ENCODE results near the gene ZNF516. TPM values are rescaled to one million over a fixed set of nuclear protein-coding genes. Genes with fewer than 3 reads are reported as not detected.
A peak's percentile ranks its signal among the peaks of the same experiment; 100 is the strongest.

Gene ZNF516
- total and polyA plus RNA-seq, 2 of the 13 experiments (the other 11 are each of a cell fraction or from before 2014, with no cell fraction given), result 16.6 to 18.7 TPM

GRCh38 chr18:76376668-76377358 lies 118.2 kb downstream of the ZNF516 start:
- Histone ChIP-seq H3K9ac (ENCODE audit: insufficient read depth, low read depth, low read length) (no peak overlapping the region), H2AFZ (ENCODE audit: low read length) (no peak overlapping the region), H3K4me1 (ENCODE audit: insufficient read depth, low read length) (peaks cover 25% of the 10 kb centered on the region), H3K36me3 (replicated peaks in 1 of 2; ENCODE audit: control insufficient read depth in 1 of 2, insufficient read depth in 2 of 2, low read length in 2 of 2) (peaks cover 27 to 46% of the 10 kb centered on the region in 2 experiments), H3K9me3 (ENCODE audit: low read length) (no peaks in the 10 kb centered on the region), H3K4me3 (replicated peaks in 1 of 3; ENCODE audit: insufficient read depth in 1 of 3, low read depth in 2 of 3, low read length in 3 of 3) (peak overlapping the region in 1 of 3 experiments; percentile 7; a peak in 1 of 6 replicates), H3K79me2 (ENCODE audit: insufficient read depth, low read length) (peaks cover 22% of the 10 kb centered on the region), H3K4me2 (ENCODE audit: low read depth, low read length) (peak overlapping the region; percentile 46; the same call in 1 of the 2 replicates), H3K27me3 (ENCODE audit: control insufficient read depth in 1 of 2, insufficient read depth in 2 of 2, low read length in 2 of 2) (no peaks in the 10 kb centered on the region), H4K20me1 (ENCODE audit: insufficient read depth, low read length) (peaks cover 32% of the 10 kb centered on the region), H3K27ac (ENCODE audit: extremely low read length, insufficient read depth, low read length) (peak overlapping the region; percentile 47)
- intact Hi-C loops (cut with micrococcal nuclease; ENCODE audit: unreplicated experiment), result no loop called here
- BruUV-seq (replicated peaks), result no TSS peak
- ChIA-PET POLR2A (no interaction called here), CTCF (ENCODE audit: low intra/inter-chr PET ratio, low total read pairs) (no interaction called here)
- FAIRE-seq (no peak), ATAC-seq (peak; percentile 56), DNase-seq (ENCODE audit: low spot score) (no peak)
- in situ Hi-C loops (cut with HindIII; ENCODE audit: extremely low pct_ligation_motif_present, low pct_unique_long_range_greater_than_20kb), result no loop called here
- 82% methylated on average over 20 of the region's 27 CpGs for WGBS (ENCODE audit: low lambda C conversion rate)
- TF ChIP-seq RBM22 (optimal IDR thresholded peaks at IDR 0.05; ENCODE audit: low read length), result peak; percentile 43
- 0 out of 2 replicates have a peak, but pooled peaks have one; percentile 28 for TF ChIP-seq CTCF (CRISPR knock-in tag; IDR thresholded peaks at IDR 0.05)
- TF ChIP-seq ZNF720 (CRISPR knock-in tag; IDR thresholded peaks at IDR 0.05), result no peak
- no peak for TF ChIP-seq PRPF4 (IDR thresholded peaks at IDR 0.05; ENCODE audit: low read depth, low read length, poor library complexity, severe bottlenecking)
- TF ChIP-seq ZNF12 (CRISPR knock-in tag; IDR thresholded peaks at IDR 0.05), result no peak
- no peak for TF ChIP-seq RAD21 (CRISPR knock-in tag; IDR thresholded peaks at IDR 0.05)
- TF ChIP-seq ZNF598 (CRISPR knock-in tag; IDR thresholded peaks at IDR 0.05; ENCODE audit: borderline replicate concordance), result 0 out of 2 replicates have a peak, but pooled peaks have one; percentile 32
- no peak for TF ChIP-seq ZNF570 (CRISPR knock-in tag; IDR thresholded peaks at IDR 0.05; ENCODE audit: borderline replicate concordance)
- TF ChIP-seq SP140L (CRISPR knock-in tag; IDR thresholded peaks at IDR 0.05; ENCODE audit: borderline replicate concordance), result no peak
- no peak for TF ChIP-seq ZFP1 (CRISPR knock-in tag; IDR thresholded peaks at IDR 0.05)
- 0 out of 2 replicates have a peak, but pooled peaks have one; percentile 6 for TF ChIP-seq FOXK1 (CRISPR knock-in tag; IDR thresholded peaks at IDR 0.05; ENCODE audit: borderline replicate concordance, low read depth)
- TF ChIP-seq ZUFSP (CRISPR knock-in tag; IDR thresholded peaks at IDR 0.05; ENCODE audit: borderline replicate concordance), result no peak
- no peak for TF ChIP-seq CEBPB (IDR thresholded peaks at IDR 0.05; ENCODE audit: borderline replicate concordance, low read depth, low read length)
- TF ChIP-seq MIER3 (CRISPR knock-in tag; IDR thresholded peaks at IDR 0.05; ENCODE audit: borderline replicate concordance), result no peak
- TF ChIP-seq TIGD3 (CRISPR knock-in tag; IDR thresholded peaks at IDR 0.05; ENCODE audit: borderline replicate concordance), result no peak
- TF ChIP-seq HIVEP1 (CRISPR knock-in tag; IDR thresholded peaks at IDR 0.05), result no peak
- TF ChIP-seq ZFAT (CRISPR knock-in tag; conservative IDR thresholded peaks at IDR 0.05), result no peak
- no peak for TF ChIP-seq ZNF619 (CRISPR knock-in tag; IDR thresholded peaks at IDR 0.05)
- no peak for TF ChIP-seq ZNF784 (CRISPR knock-in tag; IDR thresholded peaks at IDR 0.05; ENCODE audit: borderline replicate concordance)
